OCI-LY3 (cell line): ENCODE data around the gene ASAP2.

Experiments used
- H2AFZ ChIP-seq: fragments of 200-600, 300-600 bp; shearing (Covaris generic); 2 replicates; pipeline ENCODE4 v1.6.0; 2014; ENCODE audit warnings: antibody characterized with exemption, low read depth, low read length
- H3K27ac ChIP-seq: fragments of 200-600, 300-600 bp; sonication (generic); 2 replicates; pipeline ENCODE4 v1.5.1; 2014; ENCODE audit warnings: mild to moderate bottlenecking, low read length, moderate library complexity, mixed read lengths
- H3K27me3 ChIP-seq: fragments of 200-600, 300-600 bp; sonication (generic); 2 replicates; pipeline ENCODE4 v1.6.1; 2014; ENCODE audit warnings: low read depth, low read length, mixed read lengths
- H3K36me3 ChIP-seq: fragments of 200-600, 300-600 bp; sonication (generic); replicated peaks from 2 replicates; pipeline ENCODE3; 2014; ENCODE audit warnings: low read depth, low read length, mixed read lengths
- H3K4me1 ChIP-seq: fragments of 300-600, 200-600 bp; sonication (generic); 2 replicates; pipeline ENCODE4 v1.6.1; 2014; ENCODE audit warnings: low read length, mixed read lengths
- H3K4me2 ChIP-seq: fragments of 200-600, 300-600 bp; sonication (generic); 2 replicates; pipeline ENCODE4 v1.6.1; 2014; ENCODE audit warnings: low read length, mixed read lengths
- H3K4me3 ChIP-seq: fragments of 300-600, 200-600 bp; sonication (generic); 2 replicates; pipeline ENCODE4 v1.5.1; 2014; ENCODE audit warnings: antibody characterized with exemption, mild to moderate bottlenecking, low read length, moderate library complexity
- H3K79me2 ChIP-seq: fragments of 300-600, 200-600 bp; shearing (Covaris generic); 2 replicates; pipeline ENCODE4 v1.6.1; 2014; ENCODE audit warnings: mild to moderate bottlenecking, low read length, mixed read lengths
- H3K9ac ChIP-seq: fragments of 300-600, 200-600 bp; shearing (Covaris generic); 2 replicates; pipeline ENCODE4 v1.6.0; 2014; ENCODE audit warnings: mild to moderate bottlenecking, low read length, moderate library complexity
- H3K9me3 ChIP-seq: fragments of 200-600, 300-600 bp; shearing (Covaris generic); 2 replicates; pipeline ENCODE4 v1.6.1; 2014; ENCODE audit warnings: low read length, mixed read lengths; ENCODE audit not compliant: insufficient read depth
- H4K20me1 ChIP-seq: fragments of 200-600, 300-600 bp; sonication (generic); 2 replicates; pipeline ENCODE4 v1.6.1; 2016; ENCODE audit warnings: low read length, mixed read lengths; ENCODE audit not compliant: insufficient read depth
- EZH2phosphoT487 ChIP-seq: fragments of 200-600 bp; shearing (Covaris generic); IDR thresholded peaks from 2 replicates; pipeline ENCODE4 v1.6.1; 2018; ENCODE audit warnings: antibody characterized with exemption, mixed run types, low read depth
- TF ChIP-seq, protein P1 (sequence below): fragments of 200-600, 300-600 bp; sonication (generic); IDR thresholded peaks from 2 replicates; pipeline ENCODE4 v1.5.1; 2014; ENCODE audit warnings: antibody characterized with exemption, low read length, low read depth

The ASAP2 gene

DNA sequence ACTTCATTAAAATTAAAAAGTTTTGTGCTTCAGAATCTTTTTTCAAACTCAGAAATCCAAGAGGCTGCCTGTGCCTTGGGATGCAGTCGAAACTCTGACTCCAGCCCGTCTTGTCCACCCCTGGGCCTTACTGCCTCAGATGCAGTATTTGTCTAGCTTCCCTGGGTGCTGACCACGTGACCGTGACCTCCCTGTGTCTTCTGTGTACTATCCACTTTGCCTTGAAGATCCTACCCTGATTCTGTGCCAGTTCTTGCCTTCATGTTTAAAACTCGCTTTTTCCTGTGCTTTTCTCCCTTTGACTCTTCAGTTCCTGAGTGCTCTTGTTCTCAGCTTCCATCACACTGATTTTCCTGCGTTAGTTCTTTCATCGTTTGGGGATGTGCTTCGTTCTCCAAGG is 136.0 kb downstream of the ASAP2 start:
- Histone ChIP-seq H3K36me3 (no peaks in the 10 kb centered on the region), H3K27me3 (peaks cover 26% of the 10 kb centered on the region), H3K79me2 (no peaks in the 10 kb centered on the region), H3K4me2 (no peak overlapping the region), H3K4me3 (no peak overlapping the region), H2AFZ (no peak overlapping the region), H3K9me3 (no peaks in the 10 kb centered on the region), H4K20me1 (no peaks in the 10 kb centered on the region), H3K9ac (no peak overlapping the region), H3K4me1 (no peaks in the 10 kb centered on the region), H3K27ac (no peak overlapping the region)
- no peak for TF ChIP-seq EZH2phosphoT487
- TF ChIP-seq, protein P1, sequence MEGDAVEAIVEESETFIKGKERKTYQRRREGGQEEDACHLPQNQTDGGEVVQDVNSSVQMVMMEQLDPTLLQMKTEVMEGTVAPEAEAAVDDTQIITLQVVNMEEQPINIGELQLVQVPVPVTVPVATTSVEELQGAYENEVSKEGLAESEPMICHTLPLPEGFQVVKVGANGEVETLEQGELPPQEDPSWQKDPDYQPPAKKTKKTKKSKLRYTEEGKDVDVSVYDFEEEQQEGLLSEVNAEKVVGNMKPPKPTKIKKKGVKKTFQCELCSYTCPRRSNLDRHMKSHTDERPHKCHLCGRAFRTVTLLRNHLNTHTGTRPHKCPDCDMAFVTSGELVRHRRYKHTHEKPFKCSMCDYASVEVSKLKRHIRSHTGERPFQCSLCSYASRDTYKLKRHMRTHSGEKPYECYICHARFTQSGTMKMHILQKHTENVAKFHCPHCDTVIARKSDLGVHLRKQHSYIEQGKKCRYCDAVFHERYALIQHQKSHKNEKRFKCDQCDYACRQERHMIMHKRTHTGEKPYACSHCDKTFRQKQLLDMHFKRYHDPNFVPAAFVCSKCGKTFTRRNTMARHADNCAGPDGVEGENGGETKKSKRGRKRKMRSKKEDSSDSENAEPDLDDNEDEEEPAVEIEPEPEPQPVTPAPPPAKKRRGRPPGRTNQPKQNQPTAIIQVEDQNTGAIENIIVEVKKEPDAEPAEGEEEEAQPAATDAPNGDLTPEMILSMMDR, result no peak

- Histone ChIP-seq H3K4me2 (no peak overlapping the region), H3K27ac (no peak overlapping the region), H3K4me1 (no peaks in the 10 kb centered on the region), H3K27me3 (peaks cover 28% of the 10 kb centered on the region), H2AFZ (no peak overlapping the region), H3K4me3 (no peak overlapping the region), H3K36me3 (no peaks in the 10 kb centered on the region), H3K9ac (no peak overlapping the region), H3K9me3 (no peaks in the 10 kb centered on the region), H4K20me1 (no peaks in the 10 kb centered on the region), H3K79me2 (no peaks in the 10 kb centered on the region)
- TF ChIP-seq, protein P1, result no peak
- no peak for TF ChIP-seq EZH2phosphoT487
These were observed 136.9 kb downstream of the ASAP2 start for GRCh38 chr2:9343524-9343923.

DNA sequence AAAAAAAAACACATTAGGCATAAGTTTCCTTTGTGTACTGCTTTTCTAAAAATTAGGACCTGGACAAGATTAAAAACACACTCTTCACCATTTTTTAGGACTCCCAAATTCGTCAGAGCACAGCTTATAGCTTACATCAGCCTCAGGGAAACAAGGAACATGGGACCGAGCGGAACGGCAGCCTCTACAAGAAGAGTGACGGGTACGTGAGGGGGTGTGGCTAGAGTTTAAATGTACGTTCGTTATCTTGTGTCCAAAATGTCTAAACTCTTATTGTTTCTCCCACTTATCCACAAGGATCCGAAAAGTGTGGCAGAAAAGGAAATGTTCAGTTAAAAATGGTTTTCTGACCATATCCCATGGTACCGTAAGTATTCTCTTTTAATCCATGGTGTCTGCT is 137.8 kb downstream of the ASAP2 start:
- Histone ChIP-seq H3K27ac (no peak overlapping the region), H4K20me1 (no peaks in the 10 kb centered on the region), H3K4me3 (no peak overlapping the region), H3K27me3 (peaks cover 35% of the 10 kb centered on the region), H3K9ac (no peak overlapping the region), H2AFZ (no peak overlapping the region), H3K36me3 (no peaks in the 10 kb centered on the region), H3K4me1 (no peaks in the 10 kb centered on the region), H3K79me2 (no peaks in the 10 kb centered on the region), H3K9me3 (no peaks in the 10 kb centered on the region), H3K4me2 (no peak overlapping the region)
- TF ChIP-seq, protein P1, result no peak
- TF ChIP-seq EZH2phosphoT487, result no peak

- H3K36me3 ChIP-seq, result no peaks in the 10 kb centered on the region
- H2AFZ ChIP-seq, result no peak overlapping the region
- H3K9me3 ChIP-seq, result no peaks in the 10 kb centered on the region
- H3K27me3 ChIP-seq, result peaks cover 41% of the 10 kb centered on the region
- TF ChIP-seq, protein P1, result no peak
- TF ChIP-seq EZH2phosphoT487, result no peak
- H3K4me2 ChIP-seq, result no peak overlapping the region
- no peak overlapping the region for H3K27ac ChIP-seq
- no peak overlapping the region for H3K9ac ChIP-seq
- no peaks in the 10 kb centered on the region for H3K79me2 ChIP-seq
- H4K20me1 ChIP-seq, result no peaks in the 10 kb centered on the region
- H3K4me3 ChIP-seq, result no peak overlapping the region
- H3K4me1 ChIP-seq, result no peaks in the 10 kb centered on the region
These were observed 138.7 kb downstream of the ASAP2 start for GRCh38 chr2:9345343-9345742.
